ENCODE measurements around the gene ANKS3. TPM values are rescaled to one million over a fixed set of nuclear protein-coding genes. Genes with fewer than 3 reads are reported as not detected.
A peak's percentile ranks its signal among the peaks of the same experiment; 100 is the strongest.

The ANKS3 gene
- total and polyA plus RNA-seq, 2 donors (not counting 1 experiment from before 2014, with no cell fraction given), result 26.5 to 31.9 TPM

- H3K36me3 ChIP-seq (replicated peaks in 1 of 2; ENCODE audit: control extremely low read depth in 1 of 2, control insufficient read depth in 1 of 2, extremely low read depth in 1 of 2, insufficient read depth in 2 of 2, low read length in 1 of 2), result peaks cover 0 to 24% of the 10 kb centered on the region in 2 experiments
- H2AFZ ChIP-seq (ENCODE audit: insufficient read depth, low read depth, low read length, poor library complexity, severe bottlenecking), result peak overlapping the region; percentile 99
- intact Hi-C loops (cut with micrococcal nuclease), result no loop called here
- no peak overlapping the region for H3K27ac ChIP-seq (ENCODE audit: low read length in 2 of 2)
- no peak for ATAC-seq (ENCODE audit: low read depth)
- ChIA-PET POLR2A (interaction anchor here (1.3 kb wide), 1 partner anchor 31 kb away, joined by 4 read pairs; the partner anchor contains the start of genes ANKS3 and DNAAF8), CTCF (interaction anchor here (1.6 kb wide), 1 partner anchor 31 kb away, joined by 4 read pairs; the partner anchor contains the start of genes ANKS3 and DNAAF8)
- no peaks in the 10 kb centered on the region for H3K9me3 Mint-ChIP-seq (ENCODE audit: insufficient read depth)
- H3K27me3 Mint-ChIP-seq, result no peaks in the 10 kb centered on the region
- peak overlapping the region; percentile 81 for H3K27ac Mint-ChIP-seq
- H3K9ac ChIP-seq (ENCODE audit: low read length), result peak overlapping the region; percentile 96
- DNase-seq, result no peak
- no peak for TF ChIP-seq CTCF (IDR thresholded peaks at IDR 0.05)
- no peak for TF ChIP-seq EZH2 (IDR thresholded peaks at IDR 0.05; ENCODE audit: borderline replicate concordance, insufficient read depth, low read depth, low read length, poor library complexity, severe bottlenecking)
- peaks cover 31% of the 10 kb centered on the region for H3K4me1 Mint-ChIP-seq
- H3K27me3 ChIP-seq (replicated peaks in 1 of 4; ENCODE audit: control extremely low read depth in 1 of 4, control insufficient read depth in 3 of 4, insufficient read depth in 4 of 4, low read length in 3 of 4), result no peaks in the 10 kb centered on the region
- no peaks in the 10 kb centered on the region for H4K20me1 ChIP-seq (ENCODE audit: control insufficient read depth, insufficient read depth, low read length, poor library complexity, severe bottlenecking)
- WGBS (ENCODE audit: insufficient coverage), result 92% methylated on average over 20 of the region's 26 CpGs
- H3K4me3 ChIP-seq (ENCODE audit: control extremely low read depth in 1 of 5, extremely low read depth in 1 of 5, insufficient read depth in 1 of 5, low read depth in 2 of 5, low read length in 4 of 5), result peak overlapping the region in 3 of 5 experiments; percentile 75 to 94 (median 94)
- H3K9me3 ChIP-seq (ENCODE audit: control extremely low read depth in 1 of 3, control insufficient read depth in 2 of 3, insufficient read depth in 1 of 3, low read length in 2 of 3), result no peaks in the 10 kb centered on the region
- peaks cover 15 to 33% of the 10 kb centered on the region in 2 donors for H3K4me1 ChIP-seq (ENCODE audit: control insufficient read depth in 2 of 2, insufficient read depth in 2 of 2, low read length in 2 of 2)
- peak overlapping the region; percentile 91 for H3K4me2 ChIP-seq (replicated peaks; ENCODE audit: low read depth, low read length, poor library complexity, severe bottlenecking)
- peak overlapping the region; percentile 81 for H3K4me3 Mint-ChIP-seq
- peaks cover 27% of the 10 kb centered on the region for H3K79me2 ChIP-seq (ENCODE audit: control insufficient read depth, insufficient read depth, low read length)
Measured at GRCh38 chr16:4765511-4766474, 31.7 kb upstream of the ANKS3 start.

GRCh38 chr16:4763791-4764190 lies 29.7 kb upstream of the ANKS3 start:
- Histone ChIP-seq H3K4me1 (ENCODE audit: control insufficient read depth in 2 of 2, insufficient read depth in 2 of 2, low read length in 2 of 2) (peaks cover 15 to 28% of the 10 kb centered on the region in 2 donors), H3K4me2 (replicated peaks; ENCODE audit: low read depth, low read length, poor library complexity, severe bottlenecking) (no peak overlapping the region), H4K20me1 (ENCODE audit: control insufficient read depth, insufficient read depth, low read length, poor library complexity, severe bottlenecking) (no peaks in the 10 kb centered on the region), H3K9ac (ENCODE audit: low read length) (no peak overlapping the region), H3K4me3 (ENCODE audit: control extremely low read depth in 1 of 5, extremely low read depth in 1 of 5, insufficient read depth in 1 of 5, low read depth in 2 of 5, low read length in 4 of 5) (no peak overlapping the region), H3K27me3 (replicated peaks in 1 of 4; ENCODE audit: control extremely low read depth in 1 of 4, control insufficient read depth in 3 of 4, insufficient read depth in 4 of 4, low read length in 3 of 4) (no peaks in the 10 kb centered on the region), H2AFZ (ENCODE audit: insufficient read depth, low read depth, low read length, poor library complexity, severe bottlenecking) (no peak overlapping the region), H3K27ac (ENCODE audit: low read length in 2 of 2) (no peak overlapping the region), H3K9me3 (ENCODE audit: control extremely low read depth in 1 of 3, control insufficient read depth in 2 of 3, insufficient read depth in 1 of 3, low read length in 2 of 3) (no peaks in the 10 kb centered on the region), H3K79me2 (ENCODE audit: control insufficient read depth, insufficient read depth, low read length) (peaks cover 27% of the 10 kb centered on the region), H3K36me3 (replicated peaks in 1 of 2; ENCODE audit: control extremely low read depth in 1 of 2, control insufficient read depth in 1 of 2, extremely low read depth in 1 of 2, insufficient read depth in 2 of 2, low read length in 1 of 2) (peaks cover 0 to 39% of the 10 kb centered on the region in 2 experiments)
- WGBS (ENCODE audit: insufficient coverage), result 98% methylated on average over 5 of the region's 7 CpGs
- TF ChIP-seq CTCF (IDR thresholded peaks at IDR 0.05) (no peak), EZH2 (IDR thresholded peaks at IDR 0.05; ENCODE audit: borderline replicate concordance, insufficient read depth, low read depth, low read length, poor library complexity, severe bottlenecking) (no peak)
- H3K27me3 Mint-ChIP-seq, result no peaks in the 10 kb centered on the region
- ChIA-PET CTCF (interaction anchor here (0.7 kb wide), 1 partner anchor 22 kb away, joined by 3 read pairs; no protein-coding TSS in a partner anchor), POLR2A (no interaction called here)
- peak overlapping the region; percentile 7 for H3K4me3 Mint-ChIP-seq
- ATAC-seq (ENCODE audit: low read depth) (no peak), DNase-seq (no peak)
- intact Hi-C loops (cut with micrococcal nuclease), result no loop called here
- H3K27ac Mint-ChIP-seq, result no peak overlapping the region
- H3K4me1 Mint-ChIP-seq, result peaks cover 25% of the 10 kb centered on the region
- no peaks in the 10 kb centered on the region for H3K9me3 Mint-ChIP-seq (ENCODE audit: insufficient read depth)
